GM19035 (cell line): ENCODE data around the gene ELP6.

Experiments used
- ATAC-seq: cut with Tn5 transposase; IDR thresholded peaks from one replicate; pipeline ENCODE4 v1.9.1; 2021; ENCODE audit not compliant: unreplicated experiment

The ELP6 gene, protein sequence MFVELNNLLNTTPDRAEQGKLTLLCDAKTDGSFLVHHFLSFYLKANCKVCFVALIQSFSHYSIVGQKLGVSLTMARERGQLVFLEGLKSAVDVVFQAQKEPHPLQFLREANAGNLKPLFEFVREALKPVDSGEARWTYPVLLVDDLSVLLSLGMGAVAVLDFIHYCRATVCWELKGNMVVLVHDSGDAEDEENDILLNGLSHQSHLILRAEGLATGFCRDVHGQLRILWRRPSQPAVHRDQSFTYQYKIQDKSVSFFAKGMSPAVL

DNA sequence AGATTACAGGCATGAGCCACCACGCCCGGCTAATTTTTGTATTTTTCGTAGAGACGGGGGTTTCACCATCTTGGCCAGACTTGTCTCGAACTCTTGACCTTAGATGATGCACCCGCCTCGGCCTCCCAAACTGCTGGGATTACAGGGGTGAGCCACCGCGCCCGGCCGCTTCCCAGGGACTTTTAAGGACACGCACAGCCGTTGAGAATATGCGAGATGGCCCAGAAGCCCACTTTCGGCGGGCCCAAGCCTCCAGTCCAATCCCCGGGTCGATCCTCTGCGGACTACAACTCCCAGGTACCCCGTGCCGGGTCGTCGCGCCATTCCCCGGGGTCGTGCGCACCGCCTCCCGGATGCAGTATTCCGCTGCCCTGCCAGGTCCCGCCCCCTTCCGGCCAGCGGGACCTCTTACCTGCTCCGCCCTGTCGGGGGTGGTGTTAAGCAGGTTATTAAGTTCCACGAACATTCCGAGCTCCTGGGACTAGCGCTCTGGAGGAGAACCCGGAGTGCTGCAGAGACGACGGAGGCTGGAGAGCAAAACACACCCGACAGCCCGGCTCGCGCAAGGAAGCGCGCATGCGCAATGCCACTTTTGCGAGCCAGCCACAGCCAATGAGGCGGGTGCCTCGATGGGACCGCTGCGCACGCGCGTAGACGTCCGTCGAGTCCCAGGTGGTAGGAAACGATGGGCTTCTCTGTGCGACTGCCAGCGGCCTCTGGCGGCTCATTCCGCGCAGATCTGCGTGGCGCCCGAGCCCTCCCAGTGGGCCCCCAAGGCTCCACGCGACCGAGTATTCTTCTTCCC lies at the start of gene ELP6:
ELP6 (minus strand) TSS at position 588 of the 805 bp plus-strand sequence; CDS start at position 466, 122 bp downstream.
- peak; percentile 94 for ATAC-seq

DNA sequence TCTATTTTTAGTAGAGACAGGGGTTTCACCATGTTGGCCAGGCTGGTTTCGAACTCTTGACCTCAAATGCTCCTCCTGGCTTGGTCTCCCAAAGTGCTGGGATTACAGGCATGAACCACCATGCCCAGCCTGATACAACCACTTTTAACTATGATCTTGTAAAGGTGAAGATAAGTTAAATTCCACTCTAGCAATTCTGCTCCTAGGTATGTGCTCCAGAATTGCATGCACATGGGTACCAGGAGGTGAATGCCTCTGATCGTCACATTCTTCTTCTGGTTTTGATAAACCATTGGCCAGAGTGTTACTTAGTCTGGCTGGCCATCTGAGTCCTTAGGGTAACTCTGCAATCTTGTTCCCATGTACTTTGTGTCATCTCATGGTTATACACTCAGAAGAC lies 42.8 kb upstream of the ELP6 start:
- ATAC-seq = no peak

DNA sequence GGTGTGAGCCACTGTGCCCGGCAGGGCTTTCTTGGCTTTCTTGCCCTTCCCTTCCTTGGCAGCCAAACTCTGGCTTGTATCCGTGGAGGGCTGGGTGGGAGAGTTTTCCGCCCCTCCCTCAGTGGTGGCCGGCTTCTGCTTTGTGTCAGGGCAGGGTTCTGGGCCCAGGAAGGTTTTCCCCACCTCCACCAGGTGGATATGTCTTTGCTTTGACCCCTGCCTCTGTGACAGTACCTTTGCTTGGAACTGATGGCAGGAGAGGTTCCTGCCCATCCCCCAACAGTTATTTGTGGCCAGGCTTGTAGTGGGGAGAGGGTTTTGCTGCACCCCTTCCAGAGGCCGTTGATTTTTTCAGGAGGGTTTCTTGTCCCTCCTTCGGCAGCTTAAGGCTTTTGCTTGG lies 40.8 kb upstream of the ELP6 start:
- ATAC-seq = no peak

DNA sequence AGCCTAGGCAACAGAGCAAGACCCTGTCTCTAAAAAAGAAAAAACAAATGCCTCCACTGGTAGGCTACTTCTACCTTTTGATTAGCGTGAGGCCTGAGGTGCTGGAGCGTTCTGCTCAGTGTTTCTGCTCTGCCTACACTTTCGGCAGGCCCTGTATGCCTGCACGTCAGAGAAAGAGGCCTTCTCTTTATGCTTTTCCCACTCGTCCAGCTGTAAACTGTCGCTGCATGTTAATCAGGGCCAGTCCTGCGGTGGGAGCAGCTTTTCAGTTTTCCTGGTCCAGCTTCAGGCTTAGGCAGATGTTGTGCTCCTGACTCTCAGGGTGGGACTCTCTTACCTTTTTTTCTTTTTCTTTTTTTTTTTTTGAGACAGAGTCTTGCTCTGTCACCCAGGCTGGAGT lies 39.9 kb upstream of the ELP6 start:
- ATAC-seq = no peak

DNA sequence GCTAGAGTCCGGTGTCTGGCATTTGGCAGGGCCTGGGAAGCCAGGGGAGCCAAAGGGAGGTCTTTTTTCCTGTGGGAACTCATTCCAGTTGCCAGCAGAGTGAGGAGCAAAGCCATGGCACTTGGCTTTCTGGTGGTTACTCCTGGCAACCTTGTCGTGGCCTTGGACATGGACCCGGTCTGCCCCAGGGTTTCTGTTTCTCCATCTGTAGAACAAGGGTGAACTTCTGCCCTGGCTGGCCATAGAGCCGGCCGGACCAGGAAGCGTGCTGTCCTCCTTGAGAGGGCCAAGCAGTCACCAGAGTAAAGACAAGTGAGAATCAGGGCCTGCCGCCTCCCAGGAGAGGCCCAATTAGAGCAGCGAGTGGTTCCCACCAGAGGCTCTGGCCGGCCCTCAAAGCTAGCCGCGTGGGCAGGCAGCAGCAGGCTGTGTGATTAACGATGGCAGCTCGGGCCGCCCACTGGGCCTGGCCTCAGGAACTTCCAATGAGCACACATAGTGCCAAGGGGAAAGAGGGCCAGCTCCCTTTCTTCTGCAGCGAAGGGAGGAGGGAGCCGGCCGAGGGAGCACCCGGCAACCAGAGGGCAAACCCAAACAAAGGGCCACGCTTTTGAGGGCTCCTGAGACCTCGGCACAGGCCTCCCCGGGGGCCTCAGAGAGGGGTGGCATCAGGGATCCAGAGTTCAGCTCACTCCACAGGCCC lies 29.1 kb upstream of the ELP6 start:
- no peak for ATAC-seq

DNA sequence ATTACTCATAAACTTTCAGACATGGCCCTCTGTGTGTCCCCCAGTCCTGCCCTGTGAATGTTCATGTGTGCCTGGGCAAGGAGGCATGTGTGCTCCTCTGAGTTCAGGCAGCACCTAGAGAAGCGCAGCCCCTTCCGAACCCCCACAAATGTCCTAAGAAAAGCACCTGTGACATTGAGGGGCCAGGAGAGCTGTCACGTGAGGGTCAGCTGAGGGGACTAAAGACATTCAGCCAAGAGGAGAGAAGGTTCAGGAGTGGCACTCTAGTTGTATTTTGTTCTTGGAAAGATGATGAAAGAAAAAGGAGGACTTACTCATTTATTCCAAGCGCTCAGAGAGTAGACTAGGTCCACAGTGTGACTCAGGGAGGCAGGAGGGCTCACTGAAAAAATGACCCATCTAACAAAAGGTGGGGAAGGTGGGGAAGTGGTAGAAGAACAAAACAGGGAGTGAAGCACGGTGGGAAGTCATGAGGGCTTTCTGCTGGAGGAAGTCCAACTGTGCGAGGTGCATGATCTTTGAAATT lies 28.1 kb upstream of the ELP6 start:
- no peak for ATAC-seq

DNA sequence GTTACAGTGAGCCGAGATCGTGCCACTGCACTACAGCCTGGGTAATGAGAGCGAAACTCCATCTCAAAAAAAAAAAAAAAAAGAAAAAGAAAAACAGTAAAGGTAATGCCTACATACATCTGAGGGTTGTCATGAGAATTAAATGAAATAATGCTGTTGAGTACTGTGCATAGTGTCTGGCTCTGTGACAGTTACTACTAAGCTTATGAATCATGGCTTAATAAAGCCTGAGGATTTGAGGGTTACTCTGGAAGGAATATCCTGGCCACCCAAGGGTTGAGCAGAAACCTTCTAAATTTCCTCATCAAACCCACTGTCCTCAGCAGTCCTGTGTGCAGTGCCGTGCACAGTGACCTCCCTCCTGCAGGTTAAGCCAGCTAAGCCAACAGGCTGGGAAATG lies 26.8 kb upstream of the ELP6 start:
- no peak for ATAC-seq

DNA sequence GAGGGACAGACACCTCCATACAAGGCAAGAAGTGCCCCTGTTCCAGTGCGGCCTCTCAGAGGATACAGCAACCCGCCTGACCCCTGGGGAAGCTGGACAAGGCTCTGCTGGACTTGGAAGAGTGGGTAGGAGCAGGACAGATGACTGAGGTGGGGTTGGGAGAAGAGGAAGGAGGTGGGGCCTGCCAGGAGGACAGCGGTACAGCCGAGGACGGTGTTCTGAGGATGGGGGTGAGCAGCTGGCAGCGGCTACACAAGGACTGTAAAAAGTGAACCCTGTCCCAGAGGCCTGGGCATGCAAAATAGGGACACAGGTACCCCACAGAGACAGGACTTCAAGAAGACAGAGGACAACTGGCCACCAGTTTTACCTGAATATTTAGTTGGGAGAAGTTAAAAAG lies 23.5 kb upstream of the ELP6 start:
- no peak for ATAC-seq

DNA sequence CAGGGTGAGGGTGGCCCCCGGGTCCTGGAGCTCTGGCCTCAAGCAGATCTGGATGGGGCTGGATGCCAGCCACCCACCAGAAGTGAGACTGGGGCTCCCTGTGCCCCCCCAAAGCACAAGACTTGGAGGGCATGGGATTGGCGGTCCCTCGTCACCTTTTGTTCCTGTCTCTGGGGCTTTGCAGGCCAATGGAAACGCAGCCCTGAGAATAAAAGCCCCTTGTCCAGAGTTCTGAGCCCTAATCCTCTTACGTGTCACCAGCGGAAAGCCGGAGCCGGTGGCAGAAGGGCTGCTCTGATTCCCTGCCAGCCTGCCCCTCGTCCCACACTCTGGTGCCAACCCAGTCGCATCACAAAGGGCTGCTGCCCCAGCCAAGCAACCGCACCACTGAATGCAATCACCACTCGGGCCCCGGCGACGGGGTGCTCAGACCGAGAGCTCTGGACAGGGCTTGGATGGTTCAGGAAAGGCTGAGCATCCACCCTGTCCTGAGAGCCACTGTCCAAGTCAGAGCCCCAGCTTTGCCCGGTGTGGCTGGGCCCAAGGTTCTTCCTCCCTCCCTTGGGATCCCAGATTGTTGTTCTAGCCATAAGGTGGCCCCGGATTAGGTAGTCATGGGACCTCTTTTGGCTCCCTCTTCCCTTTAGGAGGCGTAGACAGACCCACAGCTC lies 22.8 kb upstream of the ELP6 start:
- ATAC-seq = no peak

DNA sequence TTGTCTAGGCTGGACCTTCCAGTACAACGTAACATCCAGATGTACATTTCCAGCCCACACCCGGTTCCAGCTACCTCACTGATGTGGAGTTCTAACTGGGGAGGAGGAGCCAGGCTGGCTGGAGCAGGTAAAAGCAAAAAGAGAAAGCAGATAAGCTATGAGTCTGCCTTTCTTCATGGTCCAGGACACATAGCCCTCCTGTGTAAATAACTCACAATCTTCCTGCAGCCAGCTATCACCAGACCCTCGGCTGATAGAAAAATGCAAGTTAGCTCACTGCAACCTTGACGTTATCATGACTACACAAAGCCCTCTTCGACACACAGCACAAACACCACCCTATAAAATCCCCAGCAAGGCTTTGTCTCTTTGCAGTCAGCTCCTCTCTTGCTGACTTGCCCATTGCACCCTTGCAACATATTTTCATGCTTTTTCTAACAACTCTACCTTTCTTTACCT lies 20.5 kb upstream of the ELP6 start:
- ATAC-seq = no peak

DNA sequence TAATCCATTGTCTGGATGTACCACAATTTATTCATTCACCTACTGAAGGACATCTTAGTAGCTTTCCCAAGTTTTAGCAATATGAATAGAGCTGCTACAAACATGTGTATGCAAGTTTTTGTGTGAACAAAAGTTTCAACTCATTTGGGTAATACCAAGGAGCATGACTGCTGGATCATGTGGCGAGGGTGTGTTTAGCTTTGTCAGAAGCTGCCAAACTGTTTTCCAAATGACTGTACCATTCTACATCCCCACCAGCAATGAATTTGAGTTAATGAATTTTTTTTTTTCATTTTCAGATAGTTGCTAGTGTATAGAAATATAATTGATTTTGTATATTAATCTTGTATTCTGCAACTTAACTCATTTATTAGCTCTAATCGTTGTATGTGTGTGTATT lies 20.0 kb upstream of the ELP6 start:
- no peak for ATAC-seq

DNA sequence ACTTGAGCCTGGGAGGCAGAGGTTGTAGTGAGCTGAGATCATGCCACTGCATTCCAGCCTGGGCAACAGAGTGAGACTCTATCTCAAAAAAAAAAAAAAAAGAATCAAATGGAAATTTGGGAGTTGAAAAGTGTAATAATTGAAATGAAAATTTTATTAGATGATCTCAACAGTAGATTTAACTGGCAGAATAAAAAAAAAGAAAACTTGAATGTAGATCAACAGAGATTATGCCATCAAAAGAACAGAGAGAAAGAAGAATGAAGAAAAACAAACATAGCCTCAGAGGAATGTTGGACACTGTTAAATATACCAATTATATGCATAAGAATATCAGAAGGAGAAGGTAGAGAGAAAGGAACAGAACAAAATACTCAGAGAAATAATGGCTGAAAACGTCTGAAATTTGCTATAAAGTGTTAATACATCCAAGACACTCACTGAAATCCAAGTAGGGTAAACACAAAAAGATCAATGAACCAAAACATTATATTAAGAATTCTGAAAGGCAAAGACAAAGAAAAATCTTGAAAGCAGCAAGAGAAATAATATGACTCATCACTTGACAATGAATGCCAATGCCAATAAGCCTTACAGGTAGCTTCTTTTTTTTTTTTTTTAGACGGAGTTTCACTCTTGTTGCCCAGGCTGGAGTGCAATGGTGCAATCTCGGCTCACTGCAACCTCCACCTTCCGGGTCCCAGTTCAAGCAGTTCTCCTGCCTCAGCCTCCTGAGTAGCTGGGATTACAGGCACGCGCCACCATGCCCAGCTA lies 14.6 kb upstream of the ELP6 start:
- no peak for ATAC-seq

DNA sequence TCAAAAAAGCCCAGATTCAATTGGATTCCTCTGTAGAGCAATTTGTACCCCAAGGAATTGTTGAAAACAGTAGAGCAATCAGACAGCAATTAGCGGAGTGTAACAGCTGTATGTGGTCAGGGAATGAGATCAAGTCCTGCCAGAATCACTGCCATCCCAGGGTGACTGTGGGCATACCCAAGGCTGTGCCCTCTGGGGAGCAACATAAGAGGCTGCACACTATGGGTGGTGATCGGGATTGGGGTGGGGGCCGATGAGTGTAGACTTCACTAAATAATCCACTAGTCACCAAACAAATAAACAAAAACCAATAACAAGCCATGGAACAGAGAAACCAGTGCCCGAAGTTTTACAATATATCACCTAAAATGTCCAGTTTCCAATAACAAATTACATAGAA lies 12.1 kb upstream of the ELP6 start:
- no peak for ATAC-seq

DNA sequence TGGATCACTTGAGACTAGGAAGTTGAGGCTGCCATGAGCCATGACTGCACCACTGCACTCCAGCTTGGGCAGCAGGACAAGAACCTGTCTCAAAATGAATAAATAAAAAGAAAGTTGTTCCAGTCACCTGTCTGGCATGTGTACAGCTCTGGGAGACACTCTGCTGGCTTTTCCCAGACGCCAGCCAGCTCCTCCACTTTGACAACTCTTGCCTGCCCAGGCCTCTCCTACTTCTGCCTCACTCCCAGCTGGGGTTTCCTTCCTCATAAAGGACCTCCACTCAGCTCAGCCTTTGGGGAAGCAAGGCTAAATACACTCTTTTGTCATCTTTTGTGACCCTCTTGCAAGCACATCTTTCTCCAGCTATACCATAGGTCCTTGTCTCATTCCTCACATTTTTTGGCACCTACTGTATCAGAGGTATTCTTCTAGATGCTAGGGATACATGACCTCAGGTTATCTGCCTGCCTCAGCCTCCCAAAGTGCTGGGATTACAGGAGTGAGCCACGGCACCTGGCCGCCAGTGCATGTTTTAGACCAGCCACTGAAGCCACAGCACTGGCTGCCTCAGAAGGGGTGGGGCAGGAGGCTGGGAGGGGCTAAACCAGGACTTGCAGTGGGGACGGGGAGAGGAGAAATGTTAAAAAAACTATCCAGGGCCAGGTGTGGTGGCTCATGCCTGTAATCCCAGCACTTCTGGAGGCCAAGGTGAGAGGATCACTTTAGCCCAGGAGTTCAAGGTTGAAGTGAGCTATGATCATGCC lies 10.0 kb upstream of the ELP6 start:
- no peak for ATAC-seq

DNA sequence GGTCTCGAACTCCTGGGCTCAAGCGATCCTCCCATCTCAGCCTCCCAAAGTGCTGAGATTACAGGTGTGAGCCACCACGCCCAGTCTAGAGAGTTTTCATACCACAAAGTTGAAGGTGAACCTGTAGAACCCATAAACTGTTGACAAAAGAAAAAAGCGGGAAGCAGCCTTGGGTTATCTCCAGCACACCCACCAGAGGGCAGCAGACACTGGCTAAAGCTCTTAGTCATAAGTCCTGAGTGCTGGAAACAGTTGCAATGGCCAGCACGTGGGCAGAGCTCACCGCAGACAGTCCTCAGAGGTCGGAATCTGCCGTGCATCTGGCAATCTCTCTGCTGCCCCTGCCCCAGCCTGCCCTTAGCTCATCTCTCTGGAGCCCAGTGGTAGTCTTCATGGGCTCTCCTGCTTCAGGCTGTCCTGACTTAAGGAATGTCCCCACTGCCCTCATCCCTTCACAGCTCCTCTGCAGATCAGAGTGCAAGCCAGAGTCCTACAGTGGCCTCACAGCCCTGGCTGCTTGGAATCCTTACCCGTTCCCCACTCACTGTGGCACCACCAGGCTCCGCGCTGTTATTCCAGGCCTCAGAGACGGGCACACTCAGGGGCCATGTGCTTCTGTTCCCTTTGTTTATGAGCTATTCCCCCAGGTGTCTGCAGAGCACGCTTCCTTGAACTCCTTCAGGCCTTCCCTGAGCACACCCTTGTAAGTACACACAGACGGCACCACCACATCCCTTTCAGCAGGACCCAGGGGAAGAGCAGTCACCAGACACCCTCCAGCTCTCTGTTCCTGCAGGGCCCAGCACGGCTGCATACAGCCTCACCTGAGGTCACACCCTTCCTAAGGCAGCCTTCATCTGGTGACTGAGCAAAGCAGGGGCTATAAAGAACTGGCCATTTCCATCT lies 8.8 kb upstream of the ELP6 start:
- peak; percentile 69 for ATAC-seq

DNA sequence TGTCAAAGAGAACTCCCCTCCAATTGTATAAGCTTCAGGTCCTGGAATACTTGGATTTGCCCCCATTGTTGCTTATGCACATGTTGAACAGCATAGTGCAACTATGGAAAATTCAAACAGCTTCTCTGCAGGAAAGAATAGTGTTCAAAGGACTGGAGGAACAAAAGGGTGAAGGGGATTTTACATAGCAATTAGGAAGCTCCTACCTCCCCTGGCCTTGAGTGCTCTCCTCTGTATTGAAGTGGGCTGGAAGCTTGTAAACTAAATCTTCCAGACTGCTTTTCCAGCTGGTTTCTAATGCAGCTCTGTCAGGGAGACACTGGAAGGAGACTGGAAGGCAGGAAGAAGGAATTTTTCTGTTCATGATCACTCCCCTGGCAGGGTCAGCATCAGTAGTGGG lies 7.2 kb upstream of the ELP6 start:
- ATAC-seq = no peak

DNA sequence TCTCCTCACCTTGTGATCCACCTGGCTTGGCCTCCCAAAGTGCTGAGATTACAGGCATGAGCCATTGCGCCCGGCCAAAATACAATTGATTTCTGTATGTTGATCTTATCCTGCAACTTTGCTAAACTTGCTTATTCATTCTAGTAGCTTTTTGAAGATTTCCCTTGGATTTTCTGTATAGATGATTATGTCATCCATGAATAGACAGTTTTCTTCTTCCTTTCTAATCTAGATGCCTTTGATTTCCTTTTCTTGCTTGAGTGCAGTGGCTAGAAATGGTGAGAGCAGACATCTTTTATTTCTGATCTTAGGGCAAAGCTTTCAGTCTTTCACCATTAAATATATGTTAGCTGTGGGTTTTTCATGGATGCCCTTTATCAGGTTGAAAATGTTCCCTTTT lies 4.4 kb upstream of the ELP6 start:
- ATAC-seq = no peak

DNA sequence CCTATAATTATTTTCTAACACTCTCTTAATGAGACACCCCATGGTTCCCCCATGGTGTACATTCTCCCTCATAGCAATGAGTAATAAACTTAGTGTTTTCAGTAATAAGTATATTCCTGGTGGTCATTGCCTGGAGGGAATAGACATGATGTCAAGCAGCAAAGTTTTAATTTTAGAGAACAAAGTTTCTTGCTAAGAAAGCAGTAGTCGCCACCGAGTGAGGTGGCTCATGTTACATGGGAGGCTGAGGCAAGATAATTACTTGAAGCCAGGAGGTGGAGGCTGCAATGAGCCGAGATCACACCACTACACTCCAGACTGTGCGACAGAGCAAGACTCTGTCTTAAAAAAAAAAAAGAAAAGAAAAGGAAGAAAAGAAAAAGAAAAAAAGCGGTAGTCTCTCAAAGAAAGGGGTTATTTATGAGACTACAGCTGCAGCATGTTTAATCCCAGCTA lies 2.4 kb upstream of the ELP6 start:
- ATAC-seq = no peak

DNA sequence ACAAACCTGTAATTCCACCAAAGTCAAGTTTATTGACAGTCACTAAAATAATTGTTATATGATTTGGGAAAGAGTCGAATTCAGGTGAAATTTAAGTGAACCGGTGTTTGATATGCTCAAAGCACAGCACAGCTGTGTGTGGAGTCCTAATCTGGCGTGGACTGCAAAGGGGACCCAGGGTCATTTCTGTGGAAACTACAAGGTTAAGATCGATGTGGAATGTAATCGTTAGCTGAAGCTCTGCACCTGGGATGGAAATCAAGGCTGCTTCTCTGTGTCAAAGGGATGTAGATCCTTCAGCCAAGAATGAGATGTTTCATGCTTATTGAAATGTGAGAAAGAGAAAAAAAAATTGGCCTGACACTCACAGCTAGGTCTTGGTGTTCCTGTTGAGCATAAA lies 1.6 kb upstream of the ELP6 start:
- no peak for ATAC-seq
